SU-DHL-6 (cell line): ENCODE measurements around the gene RAP1GAP.

Source experiments
- H2AFZ ChIP-seq: fragments of 200-600 bp; sonication (generic); 2 replicates; pipeline ENCODE4 v1.6.1; 2014; ENCODE audit warnings: low read depth, mild to moderate bottlenecking, moderate library complexity, mixed read lengths, antibody characterized with exemption, low read length; ENCODE audit not compliant: severe bottlenecking
- H3F3A ChIP-seq: fragments of 200-600 bp; shearing (Covaris generic); 2 replicates; pipeline ENCODE4 v1.6.0; 2016; ENCODE audit warnings: antibody characterized with exemption, mild to moderate bottlenecking; ENCODE audit not compliant: insufficient read depth
- H3K27ac ChIP-seq: fragments of 200-600 bp; sonication (generic); 2 replicates; pipeline ENCODE4 v1.5.1; 2016; ENCODE audit warnings: low read depth, mild to moderate bottlenecking, low read length, moderate library complexity, mixed read lengths
- H3K27me3 ChIP-seq: fragments of 200-600 bp; sonication (generic), shearing (Covaris generic); 2 replicates; pipeline ENCODE4 v1.6.0; 2014; ENCODE audit warnings: mild to moderate bottlenecking, low read length
- H3K36me3 ChIP-seq: fragments of 200-600 bp; sonication (generic); 2 replicates; pipeline ENCODE4 v1.6.1; 2014; ENCODE audit warnings: mild to moderate bottlenecking, low read length, mixed read lengths
- H3K4me2 ChIP-seq: fragments of 300-600, 200-600 bp; shearing (Covaris generic), sonication (generic); 2 replicates; pipeline ENCODE4 v1.6.0; 2014; ENCODE audit warnings: low read length, low read depth, mild to moderate bottlenecking; ENCODE audit not compliant: poor library complexity, severe bottlenecking
- H3K4me3 ChIP-seq: fragments of 200-600 bp; sonication (generic); 2 replicates; pipeline ENCODE4 v1.5.1; 2014; ENCODE audit warnings: antibody characterized with exemption, low read length, mild to moderate bottlenecking, mixed read lengths; ENCODE audit not compliant: insufficient read depth, poor library complexity, severe bottlenecking
- H3K79me2 ChIP-seq: fragments of 200-600 bp; sonication (generic); 2 replicates; pipeline ENCODE4 v1.6.1; 2014; ENCODE audit warnings: mild to moderate bottlenecking, low read length, moderate library complexity; ENCODE audit not compliant: insufficient read depth
- H3K9ac ChIP-seq: fragments of 200-600 bp; sonication (generic); 2 replicates; pipeline ENCODE4 v1.7.0; 2014; ENCODE audit warnings: mild to moderate bottlenecking, low read length
- H3K9me2 ChIP-seq: fragments of 200-600 bp; sonication (generic); replicated peaks from 2 replicates; pipeline ENCODE4 v1.6.1; 2014; ENCODE audit warnings: low read length; ENCODE audit not compliant: insufficient read depth
- H3K9me3 ChIP-seq: fragments of 200-600 bp; sonication (generic); 2 replicates; pipeline ENCODE4 v1.6.1; 2014; ENCODE audit warnings: low read length, mixed read lengths; ENCODE audit not compliant: insufficient read depth
- H4K20me1 ChIP-seq: fragments of 200-600 bp; sonication (generic); 2 replicates; pipeline ENCODE4 v1.6.1; 2014; ENCODE audit warnings: low read depth, mild to moderate bottlenecking, antibody characterized with exemption, low read length, moderate library complexity, mixed read lengths
- CTCF ChIP-seq: fragments of 200-600 bp; sonication (generic); IDR thresholded peaks from one replicate; pipeline ENCODE4 v1.5.1; 2017; ENCODE audit warnings: antibody characterized with exemption, mild to moderate bottlenecking, low read length, moderate library complexity; ENCODE audit not compliant: insufficient read depth, poor library complexity, severe bottlenecking
- EZH2phosphoT487 ChIP-seq: fragments of 200-600 bp; sonication (generic), shearing (Covaris generic); conservative IDR thresholded peaks from 2 replicates; pipeline ENCODE4 v1.6.1; 2018; ENCODE audit warnings: mild to moderate bottlenecking, antibody characterized with exemption, low read length, moderate library complexity, mixed read lengths

Gene RAP1GAP

GRCh38 chr1:21652937-21653743, 16.0 kb downstream of the RAP1GAP start:
- Histone ChIP-seq H3K9ac (no peak overlapping the region), H3K27me3 (no peaks in the 10 kb centered on the region), H3K4me2 (no peak overlapping the region), H3K9me3 (no peaks in the 10 kb centered on the region), H3K36me3 (no peaks in the 10 kb centered on the region), H3K79me2 (no peaks in the 10 kb centered on the region), H4K20me1 (no peaks in the 10 kb centered on the region), H2AFZ (no peak overlapping the region), H3K9me2 (no peaks in the 10 kb centered on the region), H3F3A (no peaks in the 10 kb centered on the region), H3K4me3 (no peak overlapping the region), H3K27ac (no peak overlapping the region)
- TF ChIP-seq CTCF: no peak
- TF ChIP-seq EZH2phosphoT487: no peak

GRCh38 chr1:21652101-21652936, 16.8 kb downstream of the RAP1GAP start:
- H3K9me2 ChIP-seq: no peaks in the 10 kb centered on the region
- H4K20me1 ChIP-seq: no peaks in the 10 kb centered on the region
- H3K4me3 ChIP-seq: no peak overlapping the region
- no peaks in the 10 kb centered on the region for H3K27me3 ChIP-seq
- H3K36me3 ChIP-seq: no peaks in the 10 kb centered on the region
- H3K9ac ChIP-seq: no peak overlapping the region
- no peaks in the 10 kb centered on the region for H3K79me2 ChIP-seq
- no peak overlapping the region for H3K4me2 ChIP-seq
- H3K9me3 ChIP-seq: no peaks in the 10 kb centered on the region
- no peaks in the 10 kb centered on the region for H3F3A ChIP-seq
- TF ChIP-seq EZH2phosphoT487: no peak
- no peak for TF ChIP-seq CTCF
- H2AFZ ChIP-seq: no peak overlapping the region
- H3K27ac ChIP-seq: no peak overlapping the region

- Histone ChIP-seq H3F3A (no peaks in the 10 kb centered on the region), H4K20me1 (no peaks in the 10 kb centered on the region), H3K9me2 (no peaks in the 10 kb centered on the region), H3K36me3 (no peaks in the 10 kb centered on the region), H3K9ac (no peak overlapping the region), H3K4me2 (peak overlapping the region; percentile 25), H3K4me3 (no peak overlapping the region), H3K27me3 (no peaks in the 10 kb centered on the region), H3K9me3 (no peaks in the 10 kb centered on the region), H3K79me2 (no peaks in the 10 kb centered on the region), H3K27ac (no peak overlapping the region), H2AFZ (no peak overlapping the region)
- TF ChIP-seq CTCF: no peak
These were observed 17.7 kb downstream of the RAP1GAP start for GRCh38 chr1:21651214-21652042.
